WERI-Rb-1 (cell line): ENCODE results near the gene PPP6R1.

Experiments used
- DNase-seq: peaks from one replicate; pipeline ENCODE4 v3.0.0-alpha.2; 2020
- H3K27ac ChIP-seq: fragments of 250-450 bp; sonication (Bioruptor Pico); 2 replicates; pipeline ENCODE4 v1.5.1; 2020; ENCODE audit warnings: mild to moderate bottlenecking, moderate library complexity
- H3K27me3 ChIP-seq: fragments of 250-450 bp; sonication (Bioruptor Pico); 2 replicates; pipeline ENCODE4 v1.5.1; 2021; ENCODE audit warnings: mild to moderate bottlenecking, low read depth, moderate library complexity; ENCODE audit not compliant: insufficient read depth, severe bottlenecking
- H3K36me3 ChIP-seq: fragments of 250-450 bp; sonication (Bioruptor Pico); 2 replicates; pipeline ENCODE4 v1.5.1; 2020; ENCODE audit warnings: mild to moderate bottlenecking, moderate library complexity
- H3K4me3 ChIP-seq: 2 replicates; pipeline ENCODE4 v1.5.1; 2011; ENCODE audit warnings: low read depth, mild to moderate bottlenecking, control low read depth, low read length
- H3K9me3 ChIP-seq: fragments of 250-450 bp; sonication (Bioruptor Pico); 2 replicates; pipeline ENCODE4 v1.5.1; 2021; ENCODE audit warnings: mild to moderate bottlenecking, moderate library complexity; ENCODE audit not compliant: severe bottlenecking
- TF ChIP-seq, protein P1 (sequence below): IDR thresholded peaks from 2 replicates; pipeline ENCODE4 v1.5.1; 2011; ENCODE audit warnings: low read depth, mild to moderate bottlenecking, control low read depth, inconsistent platforms, low read length

PPP6R1 gene

DNA sequence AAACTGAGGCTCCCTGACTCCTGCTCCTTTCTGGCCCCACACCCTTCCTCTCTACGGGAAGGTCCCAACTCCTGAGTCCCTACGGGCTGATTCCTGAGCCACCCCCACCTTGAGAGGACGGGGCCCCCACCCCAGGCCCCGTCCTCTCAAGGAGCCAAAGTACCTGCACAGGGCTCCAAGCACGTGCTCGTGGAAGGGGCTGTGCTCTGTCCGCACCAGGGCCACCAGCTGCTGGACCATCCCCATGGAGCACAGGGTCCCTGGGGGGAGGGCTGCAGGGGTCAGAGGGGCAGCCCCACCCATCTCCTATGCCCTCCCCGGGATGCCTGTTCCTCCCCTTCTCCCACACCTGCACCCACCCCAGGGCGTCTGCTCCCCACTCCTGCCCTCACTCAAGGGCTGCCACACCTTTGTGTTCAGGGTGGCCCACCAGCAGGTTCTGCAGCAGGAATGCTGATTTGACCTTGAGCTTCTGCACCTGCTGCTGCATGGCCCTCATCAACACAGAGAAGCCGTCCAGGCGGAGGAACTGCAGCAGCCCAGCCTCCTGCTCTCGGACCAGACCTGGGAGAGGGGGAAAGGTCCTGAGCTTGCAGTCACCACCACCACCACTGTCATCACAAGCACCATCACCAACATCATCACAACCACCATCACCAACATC is 7.0 kb upstream of the PPP6R1 start:
- Histone ChIP-seq H3K9me3 (peaks cover 7% of the 10 kb centered on the region), H3K27ac (no peak overlapping the region), H3K27me3 (no peaks in the 10 kb centered on the region), H3K36me3 (peaks cover 2% of the 10 kb centered on the region), H3K4me3 (no peak overlapping the region)
- DNase-seq: no peak
- TF ChIP-seq, protein P1, sequence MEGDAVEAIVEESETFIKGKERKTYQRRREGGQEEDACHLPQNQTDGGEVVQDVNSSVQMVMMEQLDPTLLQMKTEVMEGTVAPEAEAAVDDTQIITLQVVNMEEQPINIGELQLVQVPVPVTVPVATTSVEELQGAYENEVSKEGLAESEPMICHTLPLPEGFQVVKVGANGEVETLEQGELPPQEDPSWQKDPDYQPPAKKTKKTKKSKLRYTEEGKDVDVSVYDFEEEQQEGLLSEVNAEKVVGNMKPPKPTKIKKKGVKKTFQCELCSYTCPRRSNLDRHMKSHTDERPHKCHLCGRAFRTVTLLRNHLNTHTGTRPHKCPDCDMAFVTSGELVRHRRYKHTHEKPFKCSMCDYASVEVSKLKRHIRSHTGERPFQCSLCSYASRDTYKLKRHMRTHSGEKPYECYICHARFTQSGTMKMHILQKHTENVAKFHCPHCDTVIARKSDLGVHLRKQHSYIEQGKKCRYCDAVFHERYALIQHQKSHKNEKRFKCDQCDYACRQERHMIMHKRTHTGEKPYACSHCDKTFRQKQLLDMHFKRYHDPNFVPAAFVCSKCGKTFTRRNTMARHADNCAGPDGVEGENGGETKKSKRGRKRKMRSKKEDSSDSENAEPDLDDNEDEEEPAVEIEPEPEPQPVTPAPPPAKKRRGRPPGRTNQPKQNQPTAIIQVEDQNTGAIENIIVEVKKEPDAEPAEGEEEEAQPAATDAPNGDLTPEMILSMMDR: no peak

DNA sequence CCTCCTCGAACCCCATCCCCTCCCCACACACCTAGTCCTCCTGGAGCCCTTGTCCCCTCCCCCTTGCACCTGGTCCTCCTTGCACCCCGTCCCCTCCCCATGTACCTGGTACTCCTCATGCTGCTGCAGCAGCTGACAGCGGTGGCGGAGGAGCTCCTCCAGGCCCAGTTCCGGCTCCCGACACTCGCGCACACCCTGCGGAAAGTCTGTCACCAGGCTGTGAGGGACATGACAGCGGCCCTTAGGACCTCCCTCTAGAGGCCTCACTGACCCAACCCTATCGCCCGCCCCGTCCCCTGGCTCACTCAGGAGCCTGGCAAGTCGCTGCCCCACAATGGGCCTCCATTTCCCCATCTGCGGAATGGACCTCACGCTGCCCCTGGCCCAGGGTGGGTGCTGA is 6.4 kb upstream of the PPP6R1 start:
- Histone ChIP-seq H3K4me3 (no peak overlapping the region), H3K36me3 (peaks cover 2% of the 10 kb centered on the region), H3K9me3 (peaks cover 7% of the 10 kb centered on the region), H3K27me3 (no peaks in the 10 kb centered on the region), H3K27ac (no peak overlapping the region)
- TF ChIP-seq, protein P1: no peak
- DNase-seq: no peak

DNA sequence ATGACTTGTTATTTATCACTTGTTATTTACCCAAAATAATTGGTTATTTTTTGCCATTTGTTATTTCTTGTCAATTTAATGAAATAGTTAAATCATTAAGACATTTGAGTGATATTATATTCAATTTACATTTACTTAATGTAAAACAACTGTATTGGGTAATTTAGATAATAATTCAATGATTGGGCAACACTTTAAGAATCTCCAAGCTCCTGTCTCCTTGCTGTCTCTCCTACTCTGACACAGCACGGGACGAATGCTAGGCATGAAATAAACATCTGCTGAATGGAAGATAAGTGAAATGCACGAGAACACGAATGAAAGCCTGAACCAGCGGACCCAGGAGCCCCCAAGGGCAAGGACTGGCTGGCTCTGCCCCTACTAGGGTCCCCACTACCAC is 5.7 kb upstream of the PPP6R1 start:
- H3K27ac ChIP-seq: no peak overlapping the region
- no peak overlapping the region for H3K4me3 ChIP-seq
- peaks cover 7% of the 10 kb centered on the region for H3K9me3 ChIP-seq
- DNase-seq: no peak
- peaks cover 2% of the 10 kb centered on the region for H3K36me3 ChIP-seq
- TF ChIP-seq, protein P1: no peak
- H3K27me3 ChIP-seq: no peaks in the 10 kb centered on the region

DNA sequence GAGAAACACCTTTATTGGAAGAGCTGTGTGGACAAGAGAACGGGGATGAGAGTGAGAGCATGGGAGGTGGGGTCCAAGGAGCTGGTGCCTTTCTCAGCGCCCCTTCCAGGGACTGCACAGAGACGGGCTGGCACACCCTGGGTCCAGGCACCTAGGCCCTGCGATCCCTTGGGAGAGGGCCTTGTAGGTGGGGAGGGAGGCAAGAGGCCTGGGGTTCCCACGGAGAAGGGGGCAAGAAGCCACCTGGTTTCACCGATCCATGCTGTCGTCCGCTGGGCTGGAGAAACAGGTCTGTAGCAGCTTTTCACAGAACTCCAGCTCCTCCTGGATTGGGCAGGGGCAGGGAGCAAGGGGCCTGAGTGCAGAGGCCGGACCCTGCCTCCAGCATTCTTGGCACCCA is 3.5 kb upstream of the PPP6R1 start:
- Histone ChIP-seq H3K4me3 (no peak overlapping the region), H3K27ac (no peak overlapping the region), H3K9me3 (peaks cover 7% of the 10 kb centered on the region), H3K36me3 (peaks cover 7% of the 10 kb centered on the region), H3K27me3 (no peaks in the 10 kb centered on the region)
- no peak for DNase-seq
- TF ChIP-seq, protein P1: no peak

DNA sequence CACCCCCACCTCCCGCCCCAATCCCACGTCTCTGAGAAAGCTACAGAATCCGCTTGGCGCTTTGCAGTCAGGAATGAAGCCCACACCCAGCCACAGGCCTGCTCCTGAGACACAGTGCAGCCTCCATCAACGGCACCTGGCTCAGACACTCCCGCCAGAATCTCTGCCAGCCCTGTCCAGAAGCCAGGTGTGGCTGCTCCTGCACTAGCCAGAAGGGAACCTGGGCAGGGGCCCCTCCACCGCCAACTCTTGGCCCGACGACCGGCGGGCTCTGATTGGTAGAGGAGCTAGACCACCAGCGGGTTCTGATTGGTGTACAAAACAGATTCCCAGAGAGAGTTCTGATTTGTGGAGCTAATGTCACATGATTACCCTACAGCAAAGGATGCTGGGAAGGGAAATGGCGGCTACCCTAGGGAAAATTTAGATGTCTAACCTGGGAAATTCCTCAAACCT is 2.9 kb upstream of the PPP6R1 start:
- Histone ChIP-seq H3K4me3 (no peak overlapping the region), H3K36me3 (peaks cover 13% of the 10 kb centered on the region), H3K27ac (no peak overlapping the region), H3K9me3 (peaks cover 2% of the 10 kb centered on the region), H3K27me3 (no peaks in the 10 kb centered on the region)
- TF ChIP-seq, protein P1: no peak
- DNase-seq: no peak
